ENCODE data around the gene TMEM175.

TMEM175 gene

DNA sequence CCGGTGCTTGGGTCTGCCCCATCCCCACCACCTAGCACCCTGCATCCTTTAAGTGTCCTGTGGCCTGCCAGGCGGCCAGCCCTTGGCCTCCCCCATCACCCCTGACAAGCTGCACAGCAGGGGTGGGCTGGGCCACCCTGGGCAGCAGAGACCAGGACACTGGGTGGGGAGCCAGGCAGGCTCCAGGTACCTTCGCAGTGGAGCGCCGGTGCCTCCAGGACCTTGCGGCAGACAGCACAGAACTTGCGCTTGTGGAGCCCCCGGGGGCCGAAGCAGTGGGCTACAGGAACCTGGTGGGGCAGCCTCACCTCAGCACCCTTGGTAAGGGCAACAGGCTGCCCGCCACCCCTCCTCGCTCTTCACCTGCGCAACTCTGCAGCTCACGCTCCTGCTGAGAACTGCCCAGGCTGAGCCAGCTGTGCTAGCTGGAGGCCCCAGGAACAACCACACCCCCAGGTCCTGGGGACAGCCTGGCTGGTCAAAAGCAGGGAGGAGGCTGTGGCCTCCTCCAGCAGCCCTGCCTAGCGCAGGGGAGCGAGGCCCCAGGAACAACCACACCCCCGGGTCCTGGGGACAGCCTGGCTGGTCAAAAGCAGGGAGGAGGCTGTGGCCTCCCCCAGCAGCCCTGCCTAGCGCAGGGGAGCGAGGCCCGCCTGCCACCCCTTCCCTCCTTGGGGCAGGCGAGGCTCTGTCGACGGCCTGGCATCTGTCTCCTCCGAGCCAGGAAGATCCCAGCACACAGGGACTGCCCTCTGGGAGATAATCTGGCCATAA is 36.5 kb downstream of the TMEM175 start:
- no peak for TF ChIP-seq EZH2phosphoT487 (IDR thresholded peaks at IDR 0.05; ENCODE audit: low read depth)
- TF ChIP-seq CTCF (IDR thresholded peaks at IDR 0.05; ENCODE audit: low read depth, low read length), result no peak
- no peak overlapping the region for H2AFZ ChIP-seq (ENCODE audit: low read depth, low read length)
- H3K79me2 ChIP-seq (ENCODE audit: low read length), result no peaks in the 10 kb centered on the region
- no peaks in the 10 kb centered on the region for H4K20me1 ChIP-seq (ENCODE audit: insufficient read depth, low read length)
- no peak overlapping the region for H3K9ac ChIP-seq (ENCODE audit: low read length)
- H3K4me2 ChIP-seq (ENCODE audit: low read length), result no peak overlapping the region
- H3K36me3 ChIP-seq (replicated peaks; ENCODE audit: low read depth, low read length), result no peaks in the 10 kb centered on the region
- H3K27ac ChIP-seq (ENCODE audit: low read length), result no peak overlapping the region
- no peaks in the 10 kb centered on the region for H3K9me3 ChIP-seq (ENCODE audit: insufficient read depth, low read length)
- H3K4me1 ChIP-seq (ENCODE audit: low read length), result peaks cover 5% of the 10 kb centered on the region; the same call in 1 of the 2 replicates
- H3K4me3 ChIP-seq (ENCODE audit: low read length), result no peak overlapping the region
- H3K27me3 ChIP-seq (ENCODE audit: low read depth, low read length), result no peaks in the 10 kb centered on the region

DNA sequence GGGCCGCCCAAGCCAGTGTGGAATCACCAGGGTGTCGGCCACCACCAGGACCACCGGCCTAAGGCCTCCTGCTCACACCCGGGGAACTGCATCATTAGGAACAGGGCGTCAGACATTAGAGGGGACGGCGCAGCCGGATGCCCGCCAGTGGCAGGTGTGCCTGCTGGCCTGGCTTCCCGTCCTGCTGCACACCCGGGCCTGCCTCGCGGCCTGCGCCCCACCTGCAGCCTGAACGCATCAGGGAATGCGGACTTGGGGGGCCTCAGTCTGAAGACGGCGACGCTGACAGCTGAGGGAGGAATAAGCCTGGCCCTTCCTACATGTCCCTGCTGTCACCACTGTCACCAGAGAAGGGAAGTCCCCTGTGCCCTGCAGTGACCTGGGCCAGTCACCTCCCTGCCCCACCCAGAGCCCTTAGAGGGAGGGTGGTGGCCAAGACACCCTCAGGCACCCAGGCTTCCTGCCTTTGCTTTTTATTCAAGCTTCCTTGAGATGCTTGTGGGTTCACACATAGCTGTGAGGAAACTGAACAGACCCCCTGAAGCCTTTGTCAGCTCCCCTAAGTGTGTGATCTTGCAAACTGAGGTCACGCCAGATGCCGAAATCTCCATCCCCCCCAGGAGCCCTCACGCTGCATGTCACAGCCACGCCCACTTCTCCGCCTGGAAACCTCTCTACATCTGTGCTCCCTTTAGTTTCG is 37.9 kb downstream of the TMEM175 start:
- TF ChIP-seq CTCF (IDR thresholded peaks at IDR 0.05; ENCODE audit: low read depth, low read length) (no peak), EZH2phosphoT487 (IDR thresholded peaks at IDR 0.05; ENCODE audit: low read depth) (no peak)
- Histone ChIP-seq H3K27me3 (ENCODE audit: low read depth, low read length) (no peaks in the 10 kb centered on the region), H3K9ac (ENCODE audit: low read length) (no peak overlapping the region), H3K79me2 (ENCODE audit: low read length) (no peaks in the 10 kb centered on the region), H3K4me1 (ENCODE audit: low read length) (peaks cover 5% of the 10 kb centered on the region; the same call in 1 of the 2 replicates), H3K4me2 (ENCODE audit: low read length) (no peak overlapping the region), H2AFZ (ENCODE audit: low read depth, low read length) (no peak overlapping the region), H3K4me3 (ENCODE audit: low read length) (no peak overlapping the region), H3K27ac (ENCODE audit: low read length) (no peak overlapping the region), H4K20me1 (ENCODE audit: insufficient read depth, low read length) (no peaks in the 10 kb centered on the region), H3K36me3 (replicated peaks; ENCODE audit: low read depth, low read length) (no peaks in the 10 kb centered on the region), H3K9me3 (ENCODE audit: insufficient read depth, low read length) (no peaks in the 10 kb centered on the region)

DNA sequence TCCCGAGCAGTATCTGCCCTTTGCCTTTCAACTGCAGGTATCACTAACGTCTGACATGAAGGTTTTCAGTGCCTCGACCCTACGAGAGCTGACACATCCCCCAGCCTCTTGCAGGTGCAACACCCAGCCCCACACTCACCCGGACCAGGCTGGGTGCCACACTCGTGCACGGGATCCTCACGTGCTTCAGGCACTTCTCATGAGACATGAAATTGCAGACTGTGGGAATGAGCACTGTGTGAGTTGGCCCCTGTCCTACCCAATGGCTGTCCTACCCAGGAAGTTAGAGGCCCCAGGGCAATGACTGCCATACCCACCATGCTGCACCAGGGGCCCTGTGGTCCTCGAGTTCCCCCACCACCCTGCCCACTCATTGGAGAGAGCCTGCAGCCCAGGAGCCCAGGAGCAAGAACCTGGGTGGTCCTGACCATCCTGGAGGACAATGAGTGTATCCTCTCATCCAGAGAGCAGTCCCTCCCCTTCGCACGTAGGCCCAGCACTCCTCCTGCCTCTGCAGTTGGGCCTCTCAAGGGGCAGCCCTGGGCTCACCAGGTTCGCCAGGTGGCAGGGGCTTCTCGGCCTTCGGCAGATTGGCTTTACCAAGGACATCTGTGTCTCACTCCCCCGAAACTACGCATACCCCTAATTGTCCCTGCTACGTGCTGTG is 38.7 kb downstream of the TMEM175 start:
- H3K4me1 ChIP-seq (ENCODE audit: low read length), result peaks cover 5% of the 10 kb centered on the region; the same call in 1 of the 2 replicates
- H3K27me3 ChIP-seq (ENCODE audit: low read depth, low read length), result no peaks in the 10 kb centered on the region
- no peaks in the 10 kb centered on the region for H3K36me3 ChIP-seq (replicated peaks; ENCODE audit: low read depth, low read length)
- no peak overlapping the region for H2AFZ ChIP-seq (ENCODE audit: low read depth, low read length)
- TF ChIP-seq CTCF (IDR thresholded peaks at IDR 0.05; ENCODE audit: low read depth, low read length) (no peak), EZH2phosphoT487 (IDR thresholded peaks at IDR 0.05; ENCODE audit: low read depth) (no peak)
- H3K4me2 ChIP-seq (ENCODE audit: low read length), result no peak overlapping the region
- H4K20me1 ChIP-seq (ENCODE audit: insufficient read depth, low read length), result no peaks in the 10 kb centered on the region
- no peak overlapping the region for H3K27ac ChIP-seq (ENCODE audit: low read length)
- no peaks in the 10 kb centered on the region for H3K79me2 ChIP-seq (ENCODE audit: low read length)
- H3K9ac ChIP-seq (ENCODE audit: low read length), result no peak overlapping the region
- H3K4me3 ChIP-seq (ENCODE audit: low read length), result no peak overlapping the region
- no peaks in the 10 kb centered on the region for H3K9me3 ChIP-seq (ENCODE audit: insufficient read depth, low read length)
